HCT116 (cell line): ENCODE results near the gene PCNT. TPM values are rescaled to one million over a fixed set of nuclear protein-coding genes. Genes with fewer than 3 reads are reported as not detected.

ENCODE experiments used
- ATAC-seq: fragments of 200-7000 bp; cut with Tn5 transposase; 2 replicates; pipeline ENCODE4 v1.9.1; 2020; ENCODE audit warnings: mild to moderate bottlenecking, moderate library complexity
- BruUV-seq: library from RNA; stranded (reverse); fragments of 400-500 nt; replicated peaks from 2 replicates; lab custom pipeline; 2021; lab: Mats Ljungman, UMichigan
- CTCF ChIA-PET: fragments of 300-600 bp; sonication (Branson Sonifier 250); formaldehyde crosslinking; loops from one replicate; lab custom pipeline; 2021; ENCODE audit warnings: antibody characterized with exemption; lab: Charles Lee
- POLR2A ChIA-PET: fragments of 300-600, 350-600 bp; sonication (Branson Sonifier 250); formaldehyde crosslinking; loops from one replicate; lab custom pipeline; 2021; ENCODE audit warnings: antibody characterized with exemption; lab: Charles Lee
- RAD21 ChIA-PET, 2 experiments: fragments of 300-600 bp; sonication (Branson Sonifier 250); formaldehyde crosslinking; loops; one replicate each; lab custom pipeline; 2023; ENCODE audit warnings: low total read pairs in 2 of 2; ENCODE audit not compliant: uncharacterized antibody in 2 of 2, unreplicated experiment in 2 of 2, low non-redundant PET in 1 of 2; lab: Charles Lee
- DNase-seq: peaks from one replicate; pipeline ENCODE4 v3.0.0-alpha.2; 2010; ENCODE audit warnings: low read depth, low spot score
- H2AFZ ChIP-seq: fragments of 200-600 bp; shearing (Covaris generic), sonication (generic); 2 replicates; pipeline ENCODE4 v1.6.1; 2017; ENCODE audit warnings: low read depth, mixed run types, mixed read lengths, antibody characterized with exemption, low read length; ENCODE audit not compliant: poor library complexity, severe bottlenecking
- H3K27ac ChIP-seq: 2 replicates; pipeline ENCODE4 v1.5.1; 2012; ENCODE audit warnings: low read depth, low read length
- H3K27me3 ChIP-seq: fragments of 200-600 bp; sonication (generic); 2 replicates; pipeline ENCODE4 v1.6.1; 2016; ENCODE audit warnings: mixed run types, low read length, mixed read lengths; ENCODE audit not compliant: insufficient read depth
- H3K36me3 ChIP-seq, 2 experiments: fragments of 200-500 bp in 1 of 2; fragments of 200-600 bp in 1 of 2; sonication (Bioruptor generic) in 1 of 2; sonication (generic) in 1 of 2; 2 replicates each; pipeline versions ENCODE4 v1.5.1 to v1.6.1; 2014 to 2016; ENCODE audit warnings: low read length in 2 of 2, inconsistent platforms in 1 of 2, mixed read lengths in 1 of 2, mixed run types in 1 of 2; ENCODE audit not compliant: insufficient read depth in 2 of 2, control insufficient read depth in 1 of 2
- H3K4me1 ChIP-seq, 2 experiments: fragments of 200-600 bp in 1 of 2; sonication (generic) in 1 of 2; 2 replicates each; pipeline versions ENCODE4 v1.5.1 to v1.6.1; 2012 to 2017; ENCODE audit warnings: low read length in 2 of 2, inconsistent platforms in 1 of 2, mild to moderate bottlenecking in 1 of 2, mixed read lengths in 1 of 2, mixed run types in 1 of 2, moderate library complexity in 1 of 2; ENCODE audit not compliant: insufficient read depth in 2 of 2, control insufficient read depth in 1 of 2
- H3K4me2 ChIP-seq: fragments of 200-600 bp; sonication (generic); 2 replicates; pipeline ENCODE4 v1.6.1; 2017; ENCODE audit warnings: mixed run types, low read length, mixed read lengths
- H3K4me3 ChIP-seq, 2 experiments: fragments of 200-600 bp in 1 of 2; sonication (generic) in 1 of 2; replicated peaks in 1 of 2; 2 replicates each; pipeline ENCODE4 v1.5.1; 2011 to 2016; ENCODE audit warnings: low read length in 2 of 2, control low read depth in 1 of 2, low read depth in 1 of 2, mild to moderate bottlenecking in 1 of 2, mixed read lengths in 1 of 2, mixed run types in 1 of 2
- H3K79me2 ChIP-seq: fragments of 200-600 bp; sonication (generic); 2 replicates; pipeline ENCODE4 v1.6.1; 2017; ENCODE audit warnings: mild to moderate bottlenecking, mixed run types, low read length, moderate library complexity, mixed read lengths; ENCODE audit not compliant: insufficient read depth
- H3K9ac ChIP-seq: fragments of 200-600 bp; sonication (generic); 2 replicates; pipeline ENCODE4 v1.6.1; 2016; ENCODE audit warnings: low read length, mixed read lengths
- H3K9me2 ChIP-seq: fragments of 200-600 bp; sonication (generic), shearing (Covaris generic); 2 replicates; pipeline ENCODE4 v1.6.1; 2017; ENCODE audit warnings: mixed run types, mild to moderate bottlenecking, moderate library complexity; ENCODE audit not compliant: insufficient read depth
- H3K9me3 ChIP-seq, 2 experiments: fragments of 200-500 bp in 1 of 2; fragments of 200-600 bp in 1 of 2; sonication (Bioruptor generic) in 1 of 2; sonication (generic) in 1 of 2; 2 replicates each; pipeline ENCODE4 v1.6.1; 2014 to 2017; ENCODE audit warnings: low read length in 2 of 2, mixed read lengths in 2 of 2, inconsistent platforms in 1 of 2, low read depth in 1 of 2, mild to moderate bottlenecking in 1 of 2, mixed run types in 1 of 2, moderate library complexity in 1 of 2; ENCODE audit not compliant: control insufficient read depth in 1 of 2, insufficient read depth in 1 of 2
- H4K20me1 ChIP-seq: fragments of 200-600 bp; sonication (generic), shearing (Covaris generic); 2 replicates; pipeline ENCODE4 v1.6.1; 2017; ENCODE audit warnings: mixed run types, mild to moderate bottlenecking, moderate library complexity; ENCODE audit not compliant: insufficient read depth
- ATF3 ChIP-seq: IDR thresholded peaks from 2 replicates; pipeline ENCODE4 v1.6.1; 2012
- CBX3 ChIP-seq: IDR thresholded peaks from 2 replicates; pipeline ENCODE4 v1.6.1; 2012; ENCODE audit warnings: low read depth
- CTCF ChIP-seq, 3 experiments: fragments of 200-600 bp in 1 of 3; sonication (generic) in 1 of 3; IDR thresholded peaks in 2 of 3; conservative IDR thresholded peaks in 1 of 3; 2 replicates each; pipeline ENCODE4 v1.5.1; 2012 to 2017; ENCODE audit warnings: low read depth in 2 of 3, low read length in 2 of 3, antibody characterized with exemption in 1 of 3, borderline replicate concordance in 1 of 3, control low read depth in 1 of 3, mild to moderate bottlenecking in 1 of 3, mixed read lengths in 1 of 3, mixed run types in 1 of 3, moderate library complexity in 1 of 3; ENCODE audit not compliant: insufficient read depth in 1 of 3
- EGR1 ChIP-seq: IDR thresholded peaks from 2 replicates; pipeline ENCODE4 v1.6.1; 2012; ENCODE audit warnings: low read depth
- ELF1 ChIP-seq: IDR thresholded peaks from 2 replicates; pipeline ENCODE4 v1.6.1; 2012; ENCODE audit warnings: low read depth, borderline replicate concordance
- EZH2 ChIP-seq: fragments of 200-600 bp; sonication (generic); IDR thresholded peaks from 2 replicates; pipeline ENCODE4 v1.6.1; 2017; ENCODE audit warnings: antibody characterized with exemption, mixed run types
- EZH2phosphoT487 ChIP-seq: fragments of 200-600 bp; IDR thresholded peaks from 2 replicates; pipeline ENCODE4 v1.6.1; 2018; ENCODE audit warnings: antibody characterized with exemption, borderline replicate concordance
- JUND ChIP-seq: IDR thresholded peaks from 2 replicates; pipeline ENCODE4 v1.6.1; 2012
- MAX ChIP-seq: IDR thresholded peaks from 2 replicates; pipeline ENCODE4 v1.6.1; 2012
- POLR2A ChIP-seq: IDR thresholded peaks from 2 replicates; pipeline ENCODE4 v1.7.0; 2011; ENCODE audit warnings: borderline replicate concordance; ENCODE audit not compliant: insufficient read depth, insufficient read length; ENCODE audit errors: extremely low read depth
- POLR2AphosphoS5 ChIP-seq: IDR thresholded peaks from 2 replicates; pipeline ENCODE4 v1.6.1; 2011; ENCODE audit warnings: mild to moderate bottlenecking, low read depth, low read length, moderate library complexity
- RAD21 ChIP-seq: IDR thresholded peaks from 2 replicates; pipeline ENCODE4 v1.6.1; 2012; ENCODE audit warnings: low read depth, mild to moderate bottlenecking
- REST ChIP-seq: IDR thresholded peaks from 2 replicates; pipeline ENCODE4 v1.6.1; 2012; ENCODE audit warnings: low read depth
- SIN3A ChIP-seq: IDR thresholded peaks from 2 replicates; pipeline ENCODE4 v1.6.1; 2012; ENCODE audit warnings: low read depth
- SP1 ChIP-seq: IDR thresholded peaks from 2 replicates; pipeline ENCODE4 v1.6.1; 2012; ENCODE audit warnings: low read depth
- TCF7L2 ChIP-seq: IDR thresholded peaks from 2 replicates; pipeline ENCODE4 v1.7.0; 2011; ENCODE audit warnings: borderline replicate concordance, inconsistent platforms; ENCODE audit not compliant: insufficient read depth, insufficient read length; ENCODE audit errors: extremely low read depth
- ZFX ChIP-seq: fragments of 450-650 bp; IDR thresholded peaks from 2 replicates; pipeline ENCODE4 v1.6.1; 2017
- intact Hi-C: fragments of 100-400 bp; cut with micrococcal nuclease; formaldehyde crosslinking; loops from 2 replicates; pipeline ENCODE4 v1.10.0; 2022
- total RNA-seq: library from RNA; stranded (reverse); gene quantifications from one replicate; pipeline ENCODE4 v1.2.1, GENCODE V29; 2021; ENCODE audit not compliant: unreplicated experiment

The PCNT gene
- total RNA-seq, 1 experiment from 2014 or later: 43.6 TPM

GRCh38 chr21:46340998-46341397, 17.0 kb downstream of the PCNT start:
- ChIA-PET CTCF (no interaction called here), POLR2A (no interaction called here), RAD21 (no interaction called here)
- no peak for ATAC-seq
- H2AFZ ChIP-seq: no peak overlapping the region
- no peaks in the 10 kb centered on the region for H3K9me2 ChIP-seq
- H3K9me3 ChIP-seq: no peaks in the 10 kb centered on the region
- H4K20me1 ChIP-seq: no peaks in the 10 kb centered on the region
- no peaks in the 10 kb centered on the region for H3K4me1 ChIP-seq
- H3K79me2 ChIP-seq: peaks cover 58% of the 10 kb centered on the region
- no peaks in the 10 kb centered on the region for H3K27me3 ChIP-seq
- intact Hi-C loops: no loop called here
- DNase-seq: no peak
- no peak overlapping the region for H3K27ac ChIP-seq
- H3K9ac ChIP-seq: no peak overlapping the region
- H3K4me3 ChIP-seq: no peak overlapping the region
- TF ChIP-seq CTCF (IDR thresholded peaks at IDR 0.05 in 2 of 3, conservative IDR thresholded peaks at IDR 0.05 in 1 of 3; ENCODE audit: borderline replicate concordance in 1 of 3, insufficient read depth in 1 of 3, low read depth in 2 of 3, low read length in 2 of 3) (no peak), TCF7L2 (no peak), MAX (no peak), SP1 (no peak), SIN3A (no peak), POLR2A (no peak), ELF1 (no peak), JUND (no peak), ATF3 (no peak), CBX3 (no peak), EGR1 (no peak), EZH2 (no peak), POLR2AphosphoS5 (no peak), EZH2phosphoT487 (no peak), ZFX (no peak), REST (no peak), RAD21 (no peak)
- no peak overlapping the region for H3K4me2 ChIP-seq
- H3K36me3 ChIP-seq: peaks cover 10 to 15% of the 10 kb centered on the region in 2 experiments; a peak in 3 of 4 replicates
- BruUV-seq: no TSS peak
